Endothelial cell of hepatic sinusoid (primary cell): ENCODE results near the gene DHRSX.
"Not testable (repeated sequence)": the region's sequence is repeated elsewhere in the genome, so short reads cannot be mapped to it uniquely, and the experiment has no call there.

Experiments
- in situ Hi-C: cut with HindIII; loops from 2 replicates; pipeline ENCODE4 v1.10.0; 2017; ENCODE audit warnings: low sequenced_read_pairs

The DHRSX gene

DNA sequence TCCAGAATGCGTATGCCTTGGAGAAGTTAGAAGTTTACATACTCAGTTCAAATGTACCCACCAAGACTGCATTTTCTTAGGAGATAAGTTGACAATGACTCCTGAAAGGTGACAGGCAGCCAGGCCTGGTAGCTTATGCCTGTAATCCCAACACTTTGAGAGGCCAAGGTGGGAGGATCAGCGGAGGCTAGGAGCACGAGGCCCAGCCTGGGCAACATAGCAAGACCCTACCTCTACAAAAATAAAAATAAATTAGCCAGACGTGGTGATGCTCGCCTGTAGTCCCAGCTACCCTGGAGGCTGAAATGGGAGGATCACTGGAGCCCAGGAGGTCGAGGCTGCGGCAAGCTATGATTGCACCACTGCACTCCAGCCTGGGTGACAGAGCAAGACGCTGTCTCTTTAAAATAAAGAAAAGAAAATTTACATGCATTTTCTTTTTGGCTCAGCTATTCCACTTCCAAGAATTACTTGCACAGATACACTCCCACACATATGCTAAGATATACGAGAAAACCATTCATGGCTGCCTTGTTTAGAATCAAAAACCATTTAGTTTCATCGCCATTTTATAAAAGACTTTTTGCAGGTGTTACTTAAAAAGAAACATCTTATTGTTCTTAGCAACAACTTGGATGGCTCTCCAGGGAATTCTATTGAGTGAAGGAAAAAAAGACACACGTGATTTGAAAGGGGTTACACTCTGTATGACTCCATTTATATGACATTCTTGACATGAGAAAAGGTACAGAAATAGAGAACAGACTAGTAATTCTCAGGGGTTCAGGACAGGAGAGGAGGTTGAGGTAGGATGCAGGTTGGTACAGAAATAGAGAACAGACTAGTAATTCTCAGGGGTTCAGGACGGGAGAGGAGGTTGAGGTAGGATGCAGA lies 66.3 kb downstream of the DHRSX start:
- in situ Hi-C loops = no loop called here

GRCh38 chrX:2432298-2432863 lies 68.4 kb downstream of the DHRSX start:
- in situ Hi-C loops = no loop called here

DNA sequence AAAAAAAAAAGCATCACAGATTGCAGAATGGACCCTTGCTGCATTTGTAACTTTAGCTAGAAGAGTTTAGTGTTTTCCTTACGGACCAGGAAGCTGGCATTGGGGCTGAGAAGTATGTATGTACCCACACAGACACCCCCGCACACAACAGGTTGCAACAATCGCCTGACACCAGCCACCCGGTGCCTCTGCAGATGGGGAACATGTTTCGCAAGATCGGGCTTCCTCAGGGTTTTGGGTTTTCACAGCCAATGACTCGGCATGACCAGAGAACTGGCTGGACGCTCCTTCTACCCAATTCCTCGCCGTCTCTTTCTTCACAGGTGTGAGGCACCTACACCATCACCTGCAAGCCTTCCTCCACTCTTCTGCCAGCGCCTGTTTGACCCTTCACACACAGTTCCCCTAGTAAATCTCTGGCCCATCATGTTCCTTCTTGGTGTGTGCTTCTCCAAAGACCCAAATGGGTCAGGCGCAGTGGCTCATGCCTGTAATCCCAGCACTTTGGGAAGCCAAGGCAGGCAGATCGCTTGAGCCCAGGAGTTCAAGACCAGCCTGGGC lies 70.4 kb downstream of the DHRSX start:
- in situ Hi-C loops = no loop called here

- in situ Hi-C loops = no loop called here
Measured at GRCh38 chrX:2427737-2428136, 73.0 kb downstream of the DHRSX start.

DNA sequence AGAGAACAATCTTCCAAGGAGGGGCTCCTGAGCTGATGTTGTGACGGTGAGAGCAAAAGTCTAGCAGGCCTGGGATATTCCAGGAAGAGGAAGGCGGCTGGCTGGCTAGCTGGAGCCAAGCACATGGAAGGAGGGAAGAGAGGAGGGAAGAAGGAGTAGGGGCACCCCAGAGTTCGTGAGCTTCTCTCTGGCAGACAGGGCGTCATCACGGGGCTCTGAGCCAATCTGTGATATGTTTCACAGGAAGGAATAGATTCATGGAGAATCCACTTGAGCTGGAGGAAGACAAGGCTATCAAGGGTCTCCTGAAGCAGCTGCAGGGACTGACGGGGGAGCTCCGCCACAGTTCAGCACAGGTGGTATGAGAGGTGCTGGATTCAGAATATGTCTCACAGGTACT lies 73.6 kb downstream of the DHRSX start:
- in situ Hi-C loops = no loop called here

- in situ Hi-C loops = no loop called here
Measured at GRCh38 chrX:2426289-2426882, 74.4 kb downstream of the DHRSX start.

DNA sequence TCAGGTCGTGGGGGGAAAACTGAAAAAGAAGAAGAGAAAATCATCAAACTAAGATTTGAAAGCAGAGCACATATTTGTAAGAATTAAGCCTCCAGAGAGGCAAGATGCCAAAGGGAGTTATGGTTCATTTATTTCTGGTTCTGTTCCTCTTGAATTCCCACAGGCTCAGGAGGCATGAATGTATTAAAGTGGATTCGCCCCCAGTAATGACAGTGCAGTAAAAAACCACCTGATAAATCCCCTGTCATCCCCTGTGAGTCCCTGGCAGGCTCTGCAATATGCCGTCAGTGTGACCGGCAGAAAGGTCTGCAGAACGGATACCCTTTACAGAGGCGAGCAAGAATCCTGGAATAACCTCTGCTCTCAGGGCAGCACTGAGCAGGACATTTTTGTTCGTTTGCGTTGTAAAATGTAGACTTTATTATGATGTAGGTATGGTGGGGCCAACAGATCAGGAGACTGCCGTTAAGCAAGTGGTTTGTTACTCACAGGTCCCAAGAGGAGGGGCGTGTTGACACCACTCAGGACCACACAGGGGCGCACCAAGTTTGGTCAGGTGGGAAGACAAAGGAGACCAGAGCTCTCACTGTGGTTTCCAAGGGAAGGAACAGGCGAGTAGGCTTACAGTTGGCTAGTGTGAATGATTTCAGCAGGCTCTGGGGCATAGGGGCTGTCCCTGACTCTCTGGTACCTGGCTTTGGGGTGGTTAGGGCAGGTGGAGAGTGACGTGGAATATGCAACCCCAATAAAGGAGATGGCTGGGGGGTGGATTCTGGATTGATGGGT lies 75.3 kb downstream of the DHRSX start:
- in situ Hi-C loops = no loop called here

GRCh38 chrX:2424317-2424716 lies 76.5 kb downstream of the DHRSX start:
- in situ Hi-C loops = loop anchor here (5.0 kb wide), 1 partner anchor 73 kb away; no protein-coding TSS in a partner anchor

- in situ Hi-C loops = loop anchor here (5.0 kb wide), 1 partner anchor 73 kb away; no protein-coding TSS in a partner anchor
Measured at GRCh38 chrX:2423899-2424298, 76.9 kb downstream of the DHRSX start.

DNA sequence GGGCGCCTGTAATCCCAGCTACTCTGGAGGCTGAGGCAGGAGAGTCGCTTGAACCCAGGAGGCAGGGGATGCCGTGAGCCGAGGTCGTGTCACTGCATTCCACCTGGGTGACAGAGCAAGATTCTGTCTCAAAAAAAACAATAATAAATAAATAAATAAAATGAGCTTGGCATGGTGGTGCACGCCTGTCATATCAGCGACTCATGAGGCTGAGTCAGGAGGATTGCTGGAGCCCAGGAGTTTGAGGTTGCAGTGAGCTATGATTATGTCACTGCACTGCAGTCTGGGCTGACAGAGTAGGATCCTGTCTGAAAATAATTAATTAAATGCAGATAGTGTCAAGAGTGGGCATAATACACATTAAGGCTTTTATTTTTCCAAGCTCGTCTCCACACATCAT lies 77.5 kb downstream of the DHRSX start:
- in situ Hi-C loops = loop anchor here (5.0 kb wide), 1 partner anchor 74 kb away; no protein-coding TSS in a partner anchor

DNA sequence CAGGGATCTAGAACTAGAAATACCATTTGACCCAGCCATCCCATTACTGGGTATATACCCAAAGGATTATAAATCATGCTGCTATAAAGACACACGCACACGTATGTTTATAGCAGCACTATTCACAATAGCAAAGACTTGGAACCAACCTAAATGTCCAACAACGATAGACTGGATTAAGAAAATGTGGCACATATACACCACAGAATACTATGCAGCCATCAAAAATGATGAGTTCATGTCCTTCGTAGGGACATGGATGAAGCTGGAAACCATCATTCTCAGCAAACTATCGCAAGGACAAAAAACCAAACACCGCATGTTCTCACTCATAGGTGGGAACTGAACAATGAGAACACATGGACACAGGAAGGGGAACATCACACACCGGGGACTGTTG lies 81.4 kb downstream of the DHRSX start:
- in situ Hi-C loops = not testable (repeated sequence)

DNA sequence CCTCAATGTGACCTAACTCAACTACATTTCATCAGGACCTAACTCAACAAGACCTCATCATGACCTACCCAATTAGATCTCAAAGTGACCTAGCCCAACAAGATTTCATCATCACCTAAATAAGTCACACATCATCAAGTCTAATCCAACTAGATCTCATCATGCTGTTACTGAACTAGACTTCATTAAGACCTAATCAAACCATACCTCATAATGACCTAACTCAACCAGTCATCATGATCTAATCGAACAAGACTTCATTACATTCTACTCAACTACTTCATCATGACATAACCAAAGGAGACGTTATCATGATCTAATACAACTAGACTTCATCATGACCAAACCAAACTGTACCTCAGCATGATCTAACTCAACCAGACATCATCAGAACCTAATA lies 82.8 kb downstream of the DHRSX start:
- in situ Hi-C loops = no loop called here

DNA sequence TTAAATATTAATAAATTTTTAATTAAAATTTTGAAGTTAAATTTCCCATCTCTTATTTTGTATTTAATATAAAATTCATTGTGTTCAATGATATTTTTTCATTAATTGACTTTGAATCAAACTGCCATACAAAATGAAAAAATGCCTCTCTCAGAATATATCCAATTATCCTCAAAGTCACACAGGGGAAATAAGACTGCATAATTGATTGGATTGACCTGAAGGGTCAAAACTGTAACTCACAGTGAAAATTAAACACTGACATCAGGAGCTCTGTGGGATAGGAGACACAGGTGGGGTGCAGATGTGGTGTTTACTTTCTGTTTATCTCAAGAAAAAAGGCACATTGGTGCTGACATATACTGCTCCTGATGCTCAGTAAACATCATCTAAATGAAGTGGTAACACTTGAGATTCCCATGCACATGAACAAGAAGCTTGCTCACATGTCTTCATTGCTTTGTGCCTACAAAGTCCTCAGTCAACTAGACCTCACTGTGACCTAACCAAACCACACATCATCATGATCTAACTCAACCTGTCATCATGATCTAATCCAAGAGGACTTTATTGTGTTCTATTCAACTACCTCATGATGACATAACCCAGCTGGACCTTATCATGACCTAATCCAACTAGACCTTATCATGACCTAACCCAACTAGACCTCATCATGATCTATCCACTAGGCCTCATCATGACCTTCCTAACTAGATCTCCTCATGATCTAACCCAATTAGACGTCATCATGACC lies 83.7 kb downstream of the DHRSX start:
- in situ Hi-C loops = no loop called here

- in situ Hi-C loops = no loop called here
Measured at GRCh38 chrX:2414384-2414783, 86.4 kb downstream of the DHRSX start.

DNA sequence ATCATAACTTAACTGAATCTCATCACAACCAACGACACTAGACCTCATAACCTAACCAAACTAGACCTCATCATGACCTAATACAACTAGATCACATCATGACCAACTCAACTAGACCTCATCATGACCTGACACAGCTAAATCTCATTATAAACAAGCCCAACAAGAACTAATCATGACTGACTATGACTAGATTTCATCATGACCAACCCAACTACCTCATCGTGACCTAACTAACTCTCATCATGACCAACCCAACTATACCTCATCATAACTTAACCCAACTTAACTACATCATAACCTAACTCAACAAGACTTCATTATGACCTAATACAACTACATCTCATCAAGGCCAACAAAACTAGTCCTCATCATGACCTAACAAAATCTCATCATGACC lies 86.8 kb downstream of the DHRSX start:
- in situ Hi-C loops = no loop called here

GRCh38 chrX:2412131-2412530 lies 88.6 kb downstream of the DHRSX start:
- in situ Hi-C loops = no loop called here

- in situ Hi-C loops = no loop called here
Measured at GRCh38 chrX:2410279-2411020, 90.3 kb downstream of the DHRSX start.

GRCh38 chrX:2409796-2410195 lies 91.0 kb downstream of the DHRSX start:
- in situ Hi-C loops = no loop called here

- in situ Hi-C loops = no loop called here
Measured at GRCh38 chrX:2408856-2409255, 91.9 kb downstream of the DHRSX start.
